Measurements from ENCODE around the gene NR2F1-AS1.

Gene NR2F1-AS1

GRCh38 chr5:93603078-93603792 lies 22.2 kb upstream of the NR2F1-AS1 start:
- DNase-seq, result no peak

DNA sequence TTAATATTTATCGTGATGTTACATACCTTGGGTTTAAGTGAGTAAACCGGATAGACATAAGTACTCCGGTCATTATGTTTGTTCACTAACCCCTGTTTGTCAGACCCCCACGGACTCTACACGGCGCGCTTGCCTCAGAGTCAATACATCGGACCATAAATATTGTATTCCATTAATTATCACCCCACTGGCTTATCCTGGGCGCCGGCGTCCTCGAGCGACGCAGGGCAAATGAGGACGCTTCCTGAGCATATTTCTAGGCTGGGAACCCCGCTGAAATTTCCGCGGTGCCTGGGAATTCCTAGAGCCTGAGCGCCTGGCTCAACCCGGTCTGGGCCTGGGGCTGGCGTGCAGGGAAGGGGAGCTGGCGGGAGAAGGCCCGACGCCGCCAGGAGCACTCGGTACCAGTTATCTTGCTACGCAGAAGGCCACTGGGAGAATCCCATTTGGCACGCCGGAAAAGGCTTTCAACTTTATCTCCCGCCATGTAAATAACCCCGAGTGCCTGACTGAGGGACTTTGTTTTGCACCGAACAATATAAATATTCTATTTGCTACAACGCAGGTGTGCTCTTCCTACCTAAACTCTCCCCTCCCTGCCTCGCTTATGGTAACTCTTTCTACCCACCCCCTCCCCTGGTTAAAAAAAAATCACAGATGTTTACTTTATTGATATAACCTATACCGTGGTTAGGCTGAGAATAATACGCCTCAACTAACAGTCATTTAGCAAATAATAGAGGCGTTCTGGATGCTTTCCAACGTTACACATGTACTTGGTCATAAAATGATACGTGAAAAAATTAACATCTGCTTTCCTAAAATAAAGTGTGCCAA lies 21.4 kb upstream of the NR2F1-AS1 start:
- peak; percentile 40 for DNase-seq

DNA sequence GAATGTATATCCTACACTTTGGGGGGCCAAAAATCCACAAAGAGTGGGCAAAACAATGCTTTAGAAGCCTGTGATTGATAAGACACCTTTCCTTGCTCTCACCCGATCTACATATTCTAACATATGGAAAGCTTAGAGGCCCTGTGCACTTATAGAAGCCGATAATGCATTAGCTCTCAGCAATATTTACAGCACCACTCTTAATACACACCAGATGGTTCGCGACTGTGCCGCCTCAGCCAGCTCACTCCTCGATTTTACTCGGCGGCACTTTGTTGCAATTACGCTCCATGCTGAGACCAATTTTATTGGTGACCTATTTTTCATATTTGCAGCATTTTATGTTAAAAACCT lies 20.8 kb upstream of the NR2F1-AS1 start:
- no peak for DNase-seq

DNA sequence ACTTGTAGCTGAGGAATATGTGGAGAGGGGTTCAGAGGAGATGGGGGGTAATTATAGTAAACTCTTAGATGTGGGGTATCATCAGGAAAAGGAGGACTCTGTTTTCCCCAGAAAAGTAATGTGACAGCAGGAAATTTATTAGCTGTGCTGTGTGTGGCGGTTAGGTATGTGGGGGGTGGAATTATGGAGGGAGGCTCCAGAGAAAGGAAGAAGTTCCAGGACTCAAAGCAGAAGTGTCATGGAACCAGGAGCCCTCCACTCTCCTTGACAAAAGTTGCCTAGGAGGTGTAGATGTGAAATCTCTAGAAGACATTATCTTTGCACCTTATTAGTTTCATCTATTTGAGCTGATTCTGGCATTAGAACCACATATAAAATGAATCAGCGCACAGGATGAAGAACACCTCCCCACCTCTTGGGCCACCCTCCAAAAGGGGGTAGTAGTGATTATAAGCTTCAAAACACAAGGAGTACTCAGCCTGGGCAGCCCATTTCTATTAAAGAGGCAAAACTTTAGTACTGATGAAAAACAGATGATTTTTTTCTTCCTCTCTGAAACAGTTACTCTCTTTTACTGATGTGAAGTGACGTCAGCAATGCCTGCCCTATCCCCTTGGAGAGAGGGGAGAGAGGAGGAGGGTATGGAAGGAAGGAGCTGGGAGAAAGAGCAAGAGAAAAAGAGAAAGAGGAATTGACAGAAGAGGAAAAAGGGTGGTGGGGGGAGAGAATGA lies 20.2 kb upstream of the NR2F1-AS1 start:
- DNase-seq, result no peak

DNA sequence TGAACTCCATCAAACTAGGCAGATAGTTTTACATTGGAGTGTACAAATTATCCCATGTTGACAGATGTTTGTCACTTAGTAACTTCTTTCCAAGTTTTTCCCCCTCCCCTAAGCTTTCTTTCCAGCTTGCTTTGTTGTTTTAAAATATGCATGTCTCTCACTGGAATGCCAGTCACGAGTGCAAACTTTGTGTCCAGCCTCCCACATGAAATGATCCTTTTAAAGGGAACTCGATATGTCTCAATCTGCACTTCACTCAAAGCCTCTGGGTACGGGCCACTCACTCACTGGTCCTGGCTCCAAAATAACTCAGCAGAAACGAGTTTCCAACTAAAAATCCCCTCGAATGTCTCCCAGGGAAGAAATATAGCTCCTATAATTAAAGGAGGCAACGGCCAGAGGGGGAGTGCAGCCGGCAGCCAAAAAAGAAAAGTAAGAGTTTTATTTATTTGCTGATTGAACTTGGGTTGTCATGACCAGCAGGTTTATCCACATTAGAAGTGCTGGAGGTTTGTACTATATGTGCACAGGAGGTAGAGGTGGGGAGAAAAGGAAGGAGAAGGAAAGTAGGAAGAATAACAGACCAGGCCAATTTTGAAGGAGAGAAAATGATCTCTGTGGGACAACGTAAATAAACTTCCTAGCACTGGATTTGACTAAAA lies 19.5 kb upstream of the NR2F1-AS1 start:
- no peak for DNase-seq

GRCh38 chr5:93599399-93600120 lies 18.5 kb upstream of the NR2F1-AS1 start:
- no peak for DNase-seq

DNA sequence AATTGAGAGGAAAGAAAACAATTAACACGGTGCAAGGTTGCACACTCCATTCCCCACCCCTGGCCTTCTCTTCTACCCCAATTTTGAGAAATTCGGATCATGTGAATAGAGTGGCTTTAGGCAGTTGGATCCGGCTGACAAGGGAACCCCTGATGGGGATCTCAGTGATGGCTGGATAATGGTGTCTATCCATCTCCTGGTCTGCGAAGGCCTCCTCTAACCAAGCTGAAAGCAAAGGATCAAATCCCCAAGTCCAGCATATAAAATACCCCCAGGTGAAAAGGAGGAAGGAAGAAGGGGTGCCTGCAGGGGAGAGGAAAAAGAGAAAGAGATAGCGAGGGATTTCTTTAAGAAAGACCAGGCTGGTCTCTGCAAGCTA lies 18.0 kb upstream of the NR2F1-AS1 start:
- DNase-seq, result no peak

- no peak for DNase-seq
Measured at GRCh38 chr5:93598091-93599000, 17.3 kb upstream of the NR2F1-AS1 start.

GRCh38 chr5:93596676-93597490 lies 15.9 kb upstream of the NR2F1-AS1 start:
- no peak for DNase-seq

DNA sequence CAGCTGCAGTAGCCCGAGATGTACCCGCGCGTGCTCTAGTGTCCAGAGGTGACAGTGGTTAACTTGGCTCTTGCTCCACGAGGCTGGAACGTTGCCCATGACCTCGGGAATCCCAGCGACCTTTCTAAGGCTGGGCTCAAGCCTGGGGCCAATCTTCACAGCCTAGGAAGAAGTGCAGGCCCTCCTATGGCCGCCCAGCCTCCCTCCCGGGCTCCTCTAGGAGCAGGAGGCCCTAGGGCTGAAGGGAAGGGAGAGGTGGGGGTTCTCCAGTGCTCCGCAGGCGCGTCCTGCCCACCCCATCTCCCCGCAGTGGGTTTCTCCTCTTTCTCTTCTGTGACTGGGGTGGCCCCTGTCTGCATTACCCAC lies 15.3 kb upstream of the NR2F1-AS1 start:
- no peak for DNase-seq

DNA sequence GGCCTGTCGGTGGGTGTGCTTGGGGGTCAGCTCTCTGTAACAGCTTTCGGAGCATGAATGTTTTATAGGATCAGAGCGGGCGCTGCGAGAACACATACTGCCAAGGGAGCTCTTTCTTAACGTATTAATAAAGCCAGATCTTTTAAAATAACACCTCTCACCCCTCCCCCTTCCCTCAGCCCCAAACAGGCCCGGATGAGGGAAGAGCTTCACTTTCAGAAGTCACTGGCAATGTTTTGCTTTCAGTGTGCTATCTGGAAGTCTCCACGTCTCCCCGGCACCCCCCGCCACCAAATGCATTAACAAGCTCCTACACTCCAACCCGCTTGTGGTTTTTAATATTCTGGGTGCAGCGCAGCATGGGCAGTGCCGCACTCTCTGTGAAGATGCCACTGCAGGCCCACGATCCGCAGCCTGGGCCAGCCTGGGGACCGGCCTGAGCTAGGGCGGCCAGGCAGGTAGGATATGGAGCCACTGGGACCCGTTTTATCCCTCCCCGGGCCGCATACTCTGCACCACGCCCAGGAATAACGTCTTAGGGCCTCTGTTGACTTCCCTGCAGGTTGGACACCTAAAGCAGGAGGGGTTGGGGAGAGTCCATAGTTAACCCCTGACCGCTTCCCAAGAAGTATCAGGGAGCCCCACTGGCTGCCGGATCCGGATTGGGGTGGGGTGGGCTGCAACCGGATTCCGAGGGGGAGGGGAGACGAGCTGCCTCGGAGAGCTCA lies 14.6 kb upstream of the NR2F1-AS1 start:
- no peak for DNase-seq

GRCh38 chr5:93594591-93595419 lies 13.8 kb upstream of the NR2F1-AS1 start:
- DNase-seq, result no peak

DNA sequence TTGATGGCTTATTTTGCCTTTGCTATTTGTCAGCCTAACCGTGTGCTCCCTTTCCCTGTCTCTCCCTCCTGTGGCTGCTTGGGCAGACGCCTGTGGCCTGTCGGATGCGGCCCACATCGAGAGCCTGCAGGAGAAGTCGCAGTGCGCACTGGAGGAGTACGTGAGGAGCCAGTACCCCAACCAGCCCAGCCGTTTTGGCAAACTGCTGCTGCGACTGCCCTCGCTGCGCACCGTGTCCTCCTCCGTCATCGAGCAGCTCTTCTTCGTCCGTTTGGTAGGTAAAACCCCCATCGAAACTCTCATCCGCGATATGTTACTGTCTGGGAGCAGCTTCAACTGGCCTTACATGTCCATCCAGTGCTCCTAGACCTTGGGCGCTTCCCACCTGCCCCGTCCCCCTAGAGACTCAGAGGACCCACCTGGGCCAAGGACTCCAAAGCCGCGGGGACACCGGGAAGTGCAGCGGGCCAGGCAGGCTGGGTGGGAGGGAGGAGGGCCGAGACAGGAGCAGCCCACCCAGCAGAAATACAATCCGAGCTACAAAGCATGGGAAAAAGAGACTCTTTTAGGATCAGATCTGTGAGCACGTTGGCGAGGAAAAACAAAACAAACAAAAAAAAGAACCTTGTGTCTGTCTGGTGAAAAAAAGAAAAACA lies 12.6 kb upstream of the NR2F1-AS1 start:
- no peak for DNase-seq

DNA sequence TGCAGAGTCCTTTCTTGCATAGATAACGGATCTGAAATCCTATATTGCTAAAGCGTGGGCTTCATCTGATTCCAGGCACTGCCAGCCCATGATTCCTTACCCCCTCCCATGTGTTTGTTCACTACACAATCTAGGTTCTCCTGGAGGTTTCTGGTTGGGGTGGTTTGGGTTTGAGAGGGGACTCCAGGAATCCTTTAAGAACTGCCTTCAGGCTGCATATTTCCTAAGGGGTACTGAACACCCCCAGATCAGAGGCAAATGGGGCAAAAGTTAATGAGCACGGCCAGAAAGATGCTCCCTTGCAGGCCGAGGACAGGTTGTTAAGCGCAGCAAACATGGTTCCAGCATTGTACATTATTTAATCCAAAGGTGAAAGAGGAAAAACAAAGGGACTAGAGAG lies 11.9 kb upstream of the NR2F1-AS1 start:
- DNase-seq, result no peak

DNA sequence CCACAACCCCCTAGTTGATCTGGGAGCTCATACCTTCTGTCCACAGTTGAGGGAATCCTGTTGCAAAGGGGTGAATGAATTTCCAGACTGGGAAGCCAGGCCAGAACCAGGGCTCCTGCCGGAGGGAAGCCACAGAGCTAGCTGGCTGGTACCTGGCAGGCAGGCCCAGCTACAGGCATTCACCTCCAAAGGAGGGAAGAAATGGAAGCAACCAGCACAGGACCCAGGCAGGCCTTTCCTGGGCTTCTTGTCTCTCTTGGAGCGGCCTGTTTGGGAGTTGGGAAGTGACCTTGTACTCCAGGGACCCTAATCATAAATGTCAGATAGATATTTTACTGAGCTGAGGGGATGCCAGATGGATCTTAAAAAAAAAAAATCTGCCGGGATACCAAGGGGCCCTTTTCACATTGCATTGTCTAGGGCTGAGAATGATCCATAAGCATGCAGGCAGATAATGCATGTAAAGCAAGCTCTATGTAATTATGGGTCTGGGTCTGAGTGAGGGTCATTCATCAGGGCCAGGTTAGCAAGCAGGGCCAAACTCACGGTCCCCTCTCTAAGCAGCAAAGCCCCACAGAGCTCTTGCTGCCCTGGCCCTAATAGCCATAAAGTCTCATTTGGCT lies 10.4 kb upstream of the NR2F1-AS1 start:
- no peak for DNase-seq

GRCh38 chr5:93590493-93590892 lies 9.5 kb upstream of the NR2F1-AS1 start:
- DNase-seq, result no peak

DNA sequence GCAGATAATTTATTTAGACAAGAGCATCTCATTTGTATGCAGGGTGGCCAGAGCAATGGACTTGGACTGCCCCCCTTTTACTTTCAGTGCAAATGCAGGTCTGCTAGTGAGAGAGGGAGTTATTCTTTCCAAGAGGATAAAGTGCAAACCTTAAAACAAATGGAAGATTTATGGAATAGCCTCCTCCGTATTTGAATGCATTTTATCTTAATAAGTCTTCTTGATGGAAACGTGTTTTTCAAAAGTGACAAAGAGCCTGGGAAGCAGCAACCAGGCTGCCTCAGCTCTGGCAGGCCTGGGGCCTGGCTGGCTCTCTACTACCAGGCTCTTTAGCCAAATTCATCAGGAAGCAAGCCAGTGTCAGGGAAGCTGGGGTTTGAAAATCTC lies 8.8 kb upstream of the NR2F1-AS1 start:
- DNase-seq, result no peak

Measured in NCI-H1105 (cell line).